ENCODE data around the gene CYSTM1. TPM values are rescaled to one million over a fixed set of nuclear protein-coding genes. Genes with fewer than 3 reads are reported as not detected.
A peak's percentile ranks its signal among the peaks of the same experiment; 100 is the strongest.

Gene CYSTM1
- total RNA-seq, 1 experiment from 2014 or later: 27.2 TPM

- DNase-seq: peak in 1 of 2 experiments; percentile 58
- Histone ChIP-seq H3K4me3 (no peak overlapping the region), H3K27ac (no peak overlapping the region), H3K4me2 (peak overlapping the region; percentile 12), H3K4me1 (replicated peaks; ENCODE audit: insufficient read depth) (peaks cover 29% of the 10 kb centered on the region), H3K36me3 (ENCODE audit: low read depth) (0 out of 2 replicates have a peak, but pooled peaks cover 4% of the 10 kb centered on the region), H3K27me3 (ENCODE audit: insufficient read depth, low read depth) (no peaks in the 10 kb centered on the region), H3K9me2 (ENCODE audit: insufficient read depth) (no peaks in the 10 kb centered on the region), H2AFZ (no peak overlapping the region), H3F3A (ENCODE audit: insufficient read depth, low read depth) (peaks cover 19% of the 10 kb centered on the region; the same call in 1 of the 2 replicates), H3K79me2 (ENCODE audit: low read depth) (no peaks in the 10 kb centered on the region), H4K20me1 (ENCODE audit: insufficient read depth) (no peaks in the 10 kb centered on the region), H3K9me3 (ENCODE audit: insufficient read depth, low read depth) (no peaks in the 10 kb centered on the region)
- POLR2A ChIA-PET (ENCODE audit: unreplicated experiment): no interaction called here
- TF ChIP-seq EZH2 (IDR thresholded peaks at IDR 0.05; ENCODE audit: low read depth): no peak
- no peak for TF ChIP-seq CTCF (conservative IDR thresholded peaks at IDR 0.05)
- intact Hi-C loops (cut with micrococcal nuclease; ENCODE audit: unreplicated experiment): loop anchor here (10.0 kb wide), 1 partner anchor 137 kb away; no protein-coding TSS in a partner anchor
- no TSS peak for BruUV-seq (replicated peaks)
- CTCF ChIA-PET: no interaction called here
These were observed 46.8 kb downstream of the CYSTM1 start for GRCh38 chr5:140221697-140222223.

- POLR2A ChIA-PET (ENCODE audit: unreplicated experiment): no interaction called here
- CTCF ChIA-PET: interaction anchor here (0.6 kb wide), 1 partner anchor 468 kb away, joined by 3 read pairs; no protein-coding TSS in a partner anchor
- intact Hi-C loops (cut with micrococcal nuclease; ENCODE audit: unreplicated experiment): loop anchor here (10.0 kb wide), 1 partner anchor 138 kb away; no protein-coding TSS in a partner anchor
These were observed 47.4 kb downstream of the CYSTM1 start for GRCh38 chr5:140222416-140222815.

GRCh38 chr5:140223567-140223966 is 48.6 kb downstream of the CYSTM1 start:
- ChIA-PET POLR2A (ENCODE audit: unreplicated experiment) (no interaction called here), CTCF (no interaction called here)
- intact Hi-C loops (cut with micrococcal nuclease; ENCODE audit: unreplicated experiment): loop anchor here (10.0 kb wide), 1 partner anchor 139 kb away; no protein-coding TSS in a partner anchor
- Histone ChIP-seq H3K4me1 (replicated peaks; ENCODE audit: insufficient read depth) (peaks cover 29% of the 10 kb centered on the region), H3K36me3 (ENCODE audit: low read depth) (0 out of 2 replicates have a peak, but pooled peaks cover 4% of the 10 kb centered on the region), H3K79me2 (ENCODE audit: low read depth) (no peaks in the 10 kb centered on the region), H3K27me3 (ENCODE audit: insufficient read depth, low read depth) (no peaks in the 10 kb centered on the region), H3K9me3 (ENCODE audit: insufficient read depth, low read depth) (no peaks in the 10 kb centered on the region), H2AFZ (no peak overlapping the region), H3F3A (ENCODE audit: insufficient read depth, low read depth) (peaks cover 19% of the 10 kb centered on the region; the same call in 1 of the 2 replicates), H3K9me2 (ENCODE audit: insufficient read depth) (no peaks in the 10 kb centered on the region), H3K4me2 (no peak overlapping the region), H4K20me1 (ENCODE audit: insufficient read depth) (no peaks in the 10 kb centered on the region), H3K27ac (no peak overlapping the region), H3K4me3 (no peak overlapping the region)
- DNase-seq: no peak
- TF ChIP-seq CTCF (conservative IDR thresholded peaks at IDR 0.05) (no peak), EZH2 (IDR thresholded peaks at IDR 0.05; ENCODE audit: low read depth) (no peak)
- no TSS peak for BruUV-seq (replicated peaks)

More at GRCh38 chr5:140222416-140222815, 47.4 kb downstream of the CYSTM1 start:
- BruUV-seq (replicated peaks): no TSS peak
- Histone ChIP-seq H3K4me3 (no peak overlapping the region), H3K27me3 (ENCODE audit: insufficient read depth, low read depth) (no peaks in the 10 kb centered on the region), H3K36me3 (ENCODE audit: low read depth) (0 out of 2 replicates have a peak, but pooled peaks cover 4% of the 10 kb centered on the region), H3K4me2 (no peak overlapping the region), H2AFZ (no peak overlapping the region), H3K9me2 (ENCODE audit: insufficient read depth) (no peaks in the 10 kb centered on the region), H4K20me1 (ENCODE audit: insufficient read depth) (no peaks in the 10 kb centered on the region), H3K79me2 (ENCODE audit: low read depth) (no peaks in the 10 kb centered on the region), H3K4me1 (replicated peaks; ENCODE audit: insufficient read depth) (peaks cover 29% of the 10 kb centered on the region), H3F3A (ENCODE audit: insufficient read depth, low read depth) (peaks cover 19% of the 10 kb centered on the region; the same call in 1 of the 2 replicates), H3K27ac (no peak overlapping the region), H3K9me3 (ENCODE audit: insufficient read depth, low read depth) (no peaks in the 10 kb centered on the region)
- DNase-seq: no peak
- TF ChIP-seq EZH2 (IDR thresholded peaks at IDR 0.05; ENCODE audit: low read depth): no peak
- TF ChIP-seq CTCF (conservative IDR thresholded peaks at IDR 0.05): no peak
